NCI-H2081 treated with DMSO at 0.1 percent for 48 hours (cell line): Measurements from ENCODE around the gene SFXN1.
"Not testable (repeated sequence)": the region's sequence is repeated elsewhere in the genome, so short reads cannot be mapped to it uniquely, and the experiment has no call there.

Experiments
- DNase-seq: peaks from one replicate; lab custom pipeline; 2025; lab: John Stamatoyannopoulos, UW

The SFXN1 gene

DNA sequence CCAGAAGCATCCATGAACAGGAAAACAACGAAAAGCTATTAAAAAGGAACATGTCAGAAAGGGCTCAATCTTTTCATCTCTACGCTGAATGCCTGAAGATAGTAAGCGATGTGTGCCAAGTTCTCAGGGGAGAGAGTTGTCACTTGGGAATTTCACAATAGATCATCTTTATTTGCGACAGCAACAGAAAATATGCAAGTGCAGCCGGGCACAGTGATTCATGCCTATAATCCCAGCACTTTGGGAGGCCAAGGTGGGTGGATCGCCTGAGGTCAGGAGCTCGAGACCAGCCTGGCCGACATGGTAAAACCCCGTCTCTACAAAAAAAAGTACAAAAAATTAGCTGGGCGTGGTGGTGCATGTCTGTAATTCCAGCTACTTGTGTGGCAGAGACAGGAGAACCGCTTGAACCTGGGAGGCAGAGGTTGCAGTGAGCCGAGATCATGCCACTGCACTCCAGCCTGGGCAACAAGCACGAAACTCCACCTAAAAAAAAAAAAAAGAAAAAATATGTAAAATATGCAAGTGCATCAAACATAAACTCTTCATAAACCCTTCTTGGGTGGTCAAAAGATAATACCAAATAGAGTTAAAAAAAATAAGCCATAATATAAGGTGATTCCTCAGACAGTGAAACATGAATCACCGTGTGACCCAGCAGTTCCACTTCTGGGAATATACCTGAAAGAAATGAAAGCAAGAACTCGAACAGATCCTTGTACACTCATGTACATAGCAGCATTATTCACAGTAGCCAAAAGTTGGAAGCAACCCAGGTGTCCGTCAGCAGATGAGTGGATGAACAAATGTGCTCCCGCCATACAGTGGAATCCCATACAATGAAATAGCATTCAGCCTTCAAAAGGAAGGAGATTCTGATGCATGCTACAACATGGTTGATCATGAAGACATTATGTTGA is 16.2 kb downstream of the SFXN1 start:
- no peak for DNase-seq

- no peak for DNase-seq
These were observed 23.4 kb downstream of the SFXN1 start for GRCh38 chr5:175501759-175502158.

- DNase-seq = not testable (repeated sequence)
These were observed 29.3 kb downstream of the SFXN1 start for GRCh38 chr5:175507671-175508070.

- no peak for DNase-seq
These were observed 30.5 kb downstream of the SFXN1 start for GRCh38 chr5:175508896-175509295.

DNA sequence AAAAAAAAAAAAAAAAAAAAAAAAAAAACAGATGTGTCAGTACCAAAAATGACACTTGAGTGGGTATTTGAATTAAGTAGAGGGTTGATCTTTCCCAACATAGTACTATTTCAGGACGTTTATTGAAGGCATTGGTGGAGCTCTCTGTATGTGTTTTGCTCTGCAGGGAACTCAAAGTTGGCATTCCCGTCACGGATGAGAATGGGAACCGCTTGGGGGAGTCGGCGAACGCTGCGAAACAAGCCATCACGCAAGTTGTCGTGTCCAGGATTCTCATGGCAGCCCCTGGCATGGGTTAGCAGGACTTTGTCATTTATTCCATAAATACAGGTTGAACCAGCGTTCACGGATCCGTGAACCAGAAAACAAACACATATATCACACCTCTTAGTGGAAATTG is 34.9 kb downstream of the SFXN1 start:
- DNase-seq = no peak

DNA sequence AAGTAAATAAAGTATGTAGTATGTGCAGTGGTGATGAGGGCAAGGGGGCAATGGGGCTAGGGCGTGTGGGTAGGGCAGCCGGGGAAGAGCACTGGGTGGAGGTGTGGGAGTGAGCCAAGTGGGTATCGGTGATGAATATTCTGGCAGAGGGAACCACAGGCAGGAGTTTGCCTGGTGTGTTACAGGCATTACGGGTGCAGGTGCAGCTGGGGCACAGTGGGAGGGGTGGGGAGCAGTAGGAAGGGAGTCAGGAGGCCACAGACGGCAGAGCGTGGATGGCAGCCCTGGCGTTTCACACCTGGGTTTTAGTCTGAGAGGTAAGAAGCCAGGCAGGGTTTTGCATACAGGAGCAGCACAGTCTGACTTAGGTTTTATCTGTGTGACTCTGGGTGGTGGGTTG is 35.4 kb downstream of the SFXN1 start:
- no peak for DNase-seq

GRCh38 chr5:175516933-175517823 is 38.8 kb downstream of the SFXN1 start:
- no peak for DNase-seq

DNA sequence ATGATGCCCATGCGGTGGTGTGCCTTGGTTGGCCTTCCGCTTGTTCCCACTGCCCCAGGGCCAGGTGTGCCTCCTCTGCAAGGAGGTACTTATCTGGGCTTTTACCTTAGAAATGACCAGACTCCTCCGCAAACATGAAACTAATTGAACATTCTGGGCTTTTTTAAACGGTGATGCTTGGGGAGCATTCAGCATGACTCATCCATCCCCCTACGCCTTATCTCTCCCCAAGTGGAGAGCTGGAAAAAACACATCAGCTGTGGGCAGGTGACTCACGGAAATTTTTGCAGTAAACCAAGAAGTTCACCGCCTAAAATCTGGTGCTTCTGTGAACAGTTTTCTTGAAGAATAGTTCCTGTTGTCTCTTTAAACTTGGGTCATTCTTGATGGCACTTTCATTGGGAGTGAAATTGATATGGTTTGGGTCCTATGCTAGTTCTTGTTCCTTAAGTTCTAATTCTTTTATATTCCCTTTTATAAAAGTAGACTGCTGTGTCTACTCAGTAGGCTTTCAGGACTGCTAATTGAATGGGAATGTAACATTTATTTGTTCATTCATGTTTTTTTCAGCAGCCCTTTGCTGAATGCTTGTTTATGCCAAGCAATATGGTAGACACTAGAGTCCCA is 39.6 kb downstream of the SFXN1 start:
- no peak for DNase-seq

- no peak for DNase-seq
These were observed 40.6 kb downstream of the SFXN1 start for GRCh38 chr5:175519006-175519405.

DNA sequence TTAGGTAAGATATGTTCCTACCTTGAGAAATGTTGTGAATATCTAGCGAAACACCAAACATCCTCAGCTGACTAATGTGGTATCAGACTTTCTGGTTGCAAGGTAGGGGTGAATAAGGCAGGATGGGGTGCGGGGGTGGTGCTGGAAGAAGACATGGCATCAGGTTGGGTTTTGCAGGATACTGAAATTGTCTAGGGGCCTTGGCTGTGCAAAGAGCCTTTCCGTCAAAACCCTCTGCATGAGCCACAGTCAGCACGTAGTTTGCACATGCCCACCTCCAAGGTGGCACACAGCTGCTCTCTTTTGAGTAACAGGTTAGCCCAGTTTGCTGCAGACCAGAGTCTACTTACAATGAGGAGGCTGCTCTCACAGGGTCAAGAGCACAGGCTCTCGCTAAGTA is 42.0 kb downstream of the SFXN1 start:
- no peak for DNase-seq

- DNase-seq = no peak
These were observed 42.5 kb downstream of the SFXN1 start for GRCh38 chr5:175520873-175521272.

GRCh38 chr5:175521313-175521833 is 43.0 kb downstream of the SFXN1 start:
- no peak for DNase-seq

- DNase-seq = no peak
These were observed 44.9 kb downstream of the SFXN1 start for GRCh38 chr5:175523292-175523691.

GRCh38 chr5:175524211-175524610 is 45.9 kb downstream of the SFXN1 start:
- DNase-seq = no peak

DNA sequence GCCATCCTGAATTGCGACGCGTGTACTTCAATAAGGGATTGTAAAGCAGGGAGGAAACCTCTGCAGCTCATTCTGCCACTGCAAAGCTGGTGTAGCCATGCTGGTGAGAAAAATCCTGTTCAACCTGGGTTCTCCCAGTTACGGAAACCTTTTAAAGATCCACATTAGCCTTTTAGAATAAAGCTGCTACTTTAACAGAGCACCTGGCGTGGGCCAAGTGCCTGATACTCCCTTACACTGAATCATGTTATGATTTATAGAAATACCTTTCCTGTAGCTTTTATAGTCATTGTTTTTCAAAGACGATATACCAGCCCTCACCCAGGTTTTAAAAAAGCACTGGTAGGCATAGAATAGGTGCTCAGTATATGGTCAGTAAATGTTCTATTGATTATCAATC is 48.3 kb downstream of the SFXN1 start:
- DNase-seq = no peak

DNA sequence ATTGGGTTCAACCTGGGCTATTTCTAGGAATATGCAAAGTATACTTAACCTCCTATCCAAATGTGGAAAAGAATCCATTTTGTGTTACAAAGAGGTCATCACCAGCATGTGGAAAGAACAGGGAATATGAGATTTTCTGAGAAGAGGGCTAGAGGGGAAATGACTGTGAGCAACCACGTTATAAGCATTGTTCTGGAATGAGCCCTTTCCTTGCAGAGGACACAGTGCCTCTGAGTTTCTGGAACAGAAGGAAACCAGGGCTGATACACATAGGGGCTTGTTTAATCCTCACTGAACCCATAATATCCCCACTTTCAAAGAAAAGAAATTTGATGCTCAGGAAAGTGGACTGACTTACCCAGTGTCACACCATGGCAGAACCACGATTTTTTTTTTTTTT is 53.0 kb downstream of the SFXN1 start:
- no peak for DNase-seq

DNA sequence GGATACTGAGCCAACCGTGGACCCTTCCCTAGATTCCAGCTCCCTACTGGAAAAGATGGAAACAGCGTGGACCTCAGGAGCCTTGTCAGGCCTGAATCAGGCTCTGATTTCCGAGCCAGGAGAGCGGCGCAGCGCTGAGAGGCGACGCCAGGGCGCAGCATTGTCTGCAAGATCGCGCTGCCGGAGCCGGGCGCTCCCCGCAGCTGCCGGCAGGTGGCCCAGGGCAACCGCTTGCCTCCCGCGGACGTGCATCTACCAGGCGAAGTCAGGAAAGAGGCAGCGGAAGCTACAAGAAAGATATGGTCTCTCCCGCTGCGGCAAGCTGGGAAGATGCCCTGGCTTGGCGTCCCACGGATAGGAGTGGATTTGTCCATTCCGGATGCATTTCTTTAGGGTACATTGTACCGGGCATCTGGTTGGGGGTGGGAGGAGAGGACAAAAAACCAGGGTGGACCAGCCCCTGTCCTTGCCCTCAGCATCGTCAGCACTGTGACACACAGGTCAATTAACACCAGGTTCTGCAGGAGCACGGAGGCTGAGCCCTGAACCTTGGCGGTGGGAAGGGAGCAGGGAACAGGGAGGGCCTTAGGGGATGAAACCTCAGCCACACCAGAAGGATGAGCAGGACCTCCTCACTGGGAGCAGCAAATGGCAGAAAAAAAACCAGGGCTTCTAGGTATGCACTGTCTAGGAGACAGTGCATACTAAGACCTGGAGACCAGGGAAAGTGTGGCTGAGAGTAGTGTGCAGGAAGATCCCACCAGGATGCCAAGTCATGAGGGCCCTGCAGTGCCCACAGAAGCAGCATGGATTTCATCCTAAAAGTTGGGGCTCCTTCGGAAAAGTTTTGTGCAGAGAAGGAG is 55.9 kb downstream of the SFXN1 start:
- DNase-seq = peak; percentile 37

DNA sequence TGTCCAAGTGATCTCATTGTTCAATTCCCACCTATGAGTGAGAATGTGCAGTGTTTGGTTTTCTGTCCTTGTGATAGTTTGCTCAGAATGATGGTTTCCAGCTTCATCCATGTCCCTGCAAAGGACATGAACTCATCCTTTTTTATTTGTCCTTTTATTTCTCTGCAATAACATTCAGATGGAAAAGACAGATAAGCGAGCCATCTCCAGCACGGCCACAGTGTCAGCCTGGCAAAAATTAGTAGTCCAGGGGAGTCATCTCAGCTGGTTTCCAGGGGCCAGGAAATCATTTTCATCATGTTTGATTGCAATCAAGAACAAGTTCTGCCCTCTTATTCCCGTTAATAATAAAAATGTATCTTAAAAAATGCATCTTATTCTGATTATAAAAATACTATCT is 57.0 kb downstream of the SFXN1 start:
- not testable (repeated sequence) for DNase-seq

DNA sequence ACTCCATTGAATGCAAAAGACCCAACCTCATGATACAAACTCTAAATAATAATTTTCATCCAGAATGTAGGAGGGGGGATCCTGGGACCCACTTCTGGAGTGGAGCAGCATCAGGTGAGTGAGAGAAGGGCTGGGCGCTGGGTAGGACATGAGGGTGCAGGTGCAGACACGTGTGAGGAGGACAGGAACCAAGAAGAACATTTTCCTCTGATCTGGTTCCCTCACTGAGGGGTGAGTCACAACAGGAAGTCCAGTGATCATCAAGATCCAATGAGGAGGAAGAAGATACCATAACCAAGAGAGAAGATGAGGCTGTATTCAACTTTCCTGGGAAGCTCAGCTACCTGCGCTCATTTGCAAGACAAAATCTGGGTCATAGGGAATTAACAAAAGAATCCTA is 57.4 kb downstream of the SFXN1 start:
- no peak for DNase-seq

DNA sequence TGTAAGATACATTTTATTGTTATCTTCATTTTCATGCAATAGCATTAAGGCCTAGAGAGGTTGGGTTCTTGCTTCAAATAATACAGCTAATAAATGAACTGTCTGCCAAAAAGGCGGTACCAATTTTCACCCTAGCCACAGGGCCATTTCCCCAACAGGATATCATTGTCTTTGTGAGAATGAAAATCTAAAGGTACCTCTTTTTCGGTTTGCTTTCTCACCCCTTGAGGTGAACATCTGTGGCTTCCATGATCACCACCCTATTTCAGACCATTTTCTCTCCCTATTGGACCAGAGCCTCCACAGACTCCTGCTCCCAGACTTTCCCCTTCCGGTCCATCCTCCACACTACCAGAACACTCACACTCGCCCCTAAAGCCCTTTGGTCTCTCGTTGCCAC is 60.2 kb downstream of the SFXN1 start:
- DNase-seq = no peak

DNA sequence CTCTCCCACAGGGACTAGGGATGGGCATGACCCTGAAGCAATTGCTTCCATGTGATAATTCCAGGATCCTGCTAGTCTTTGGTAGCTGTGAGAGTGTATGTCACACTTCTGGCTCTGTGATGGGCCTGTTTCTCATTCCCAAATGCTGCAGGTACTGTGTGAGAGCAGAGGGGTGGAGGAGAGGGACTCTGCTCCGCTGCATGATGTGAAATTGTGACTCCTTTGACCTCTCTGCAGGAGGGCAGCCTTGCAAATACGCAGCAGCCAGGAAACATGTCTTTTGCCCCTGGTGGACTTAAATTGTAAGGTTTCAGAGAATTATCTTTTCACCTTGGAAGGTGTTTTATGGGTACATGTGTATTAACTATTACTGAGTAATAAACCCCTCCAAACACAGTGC is 61.6 kb downstream of the SFXN1 start:
- no peak for DNase-seq
